Measurements from ENCODE around the gene MIS12.

DNA sequence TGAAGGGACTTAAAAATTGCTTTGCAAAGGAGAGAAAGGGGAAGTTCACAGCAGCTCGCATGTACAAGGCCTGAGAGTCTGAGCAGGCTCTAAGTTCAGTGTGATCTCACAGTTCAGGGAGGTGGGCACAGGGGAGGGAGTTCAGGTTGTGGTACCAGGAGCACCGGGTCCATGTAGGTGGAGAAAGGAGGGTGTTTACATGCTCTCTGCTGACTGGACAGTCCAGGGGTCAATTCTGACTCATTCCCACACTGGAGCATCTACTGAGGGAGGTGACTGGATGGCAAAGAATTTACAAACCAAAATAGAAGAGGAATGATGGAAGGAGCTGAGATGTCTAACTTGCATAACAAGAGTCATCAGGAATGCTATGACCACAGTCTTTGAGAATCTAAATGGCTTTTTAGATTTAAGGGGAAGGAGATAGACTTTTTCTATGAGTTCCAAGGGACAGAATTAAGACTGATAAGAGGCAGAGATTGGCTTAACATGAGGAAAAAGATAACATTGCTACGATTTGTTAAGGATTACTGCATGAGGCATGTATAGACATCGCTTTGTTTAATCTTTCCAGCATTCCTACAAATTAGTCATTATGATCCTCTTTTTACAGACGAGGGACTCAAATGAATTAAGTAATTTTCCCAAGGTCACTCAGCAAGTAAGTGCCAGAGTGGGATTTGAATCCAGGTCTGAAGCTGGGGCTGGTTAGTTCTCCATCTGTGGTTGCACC is 29.9 kb downstream of the MIS12 start:
- TF ChIP-seq, protein P1, sequence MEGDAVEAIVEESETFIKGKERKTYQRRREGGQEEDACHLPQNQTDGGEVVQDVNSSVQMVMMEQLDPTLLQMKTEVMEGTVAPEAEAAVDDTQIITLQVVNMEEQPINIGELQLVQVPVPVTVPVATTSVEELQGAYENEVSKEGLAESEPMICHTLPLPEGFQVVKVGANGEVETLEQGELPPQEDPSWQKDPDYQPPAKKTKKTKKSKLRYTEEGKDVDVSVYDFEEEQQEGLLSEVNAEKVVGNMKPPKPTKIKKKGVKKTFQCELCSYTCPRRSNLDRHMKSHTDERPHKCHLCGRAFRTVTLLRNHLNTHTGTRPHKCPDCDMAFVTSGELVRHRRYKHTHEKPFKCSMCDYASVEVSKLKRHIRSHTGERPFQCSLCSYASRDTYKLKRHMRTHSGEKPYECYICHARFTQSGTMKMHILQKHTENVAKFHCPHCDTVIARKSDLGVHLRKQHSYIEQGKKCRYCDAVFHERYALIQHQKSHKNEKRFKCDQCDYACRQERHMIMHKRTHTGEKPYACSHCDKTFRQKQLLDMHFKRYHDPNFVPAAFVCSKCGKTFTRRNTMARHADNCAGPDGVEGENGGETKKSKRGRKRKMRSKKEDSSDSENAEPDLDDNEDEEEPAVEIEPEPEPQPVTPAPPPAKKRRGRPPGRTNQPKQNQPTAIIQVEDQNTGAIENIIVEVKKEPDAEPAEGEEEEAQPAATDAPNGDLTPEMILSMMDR (IDR thresholded peaks at IDR 0.05) = no peak
- no peak for TF ChIP-seq POLR2A (IDR thresholded peaks at IDR 0.05)
